ENCODE results near the gene TASP1. TPM values are rescaled to one million over a fixed set of nuclear protein-coding genes. Genes with fewer than 3 reads are reported as not detected.

TASP1 gene
- total RNA-seq, 1 donor from 2014 or later = 10.3 TPM

- H3K36me3 Mint-ChIP-seq (ENCODE audit: low read depth, unreplicated experiment) = peaks cover 1% of the 10 kb centered on the region
- no peak overlapping the region for H2AFZ ChIP-seq (ENCODE audit: low read depth, low read length)
- no peak overlapping the region for H3K4me2 ChIP-seq (ENCODE audit: low read length)
- no peak overlapping the region for H3K27ac ChIP-seq (ENCODE audit: low read depth, low read length)
- no peak overlapping the region for H3K9ac ChIP-seq (ENCODE audit: low read length)
- no peaks in the 10 kb centered on the region for H3K9me3 ChIP-seq (ENCODE audit: insufficient read depth, low read depth, low read length)
- no peaks in the 10 kb centered on the region for H3K27me3 ChIP-seq (ENCODE audit: insufficient read depth, low read length)
- no peak for FAIRE-seq
- no peak for DNase-seq (ENCODE audit: low read depth)
- H3K4me1 ChIP-seq (ENCODE audit: insufficient read depth, low read length) = no peaks in the 10 kb centered on the region
- no peak overlapping the region for H3K4me3 Mint-ChIP-seq (ENCODE audit: unreplicated experiment)
- no peaks in the 10 kb centered on the region for H3K36me3 ChIP-seq (ENCODE audit: insufficient read depth, low read length)
- H3K79me2 ChIP-seq (ENCODE audit: insufficient read depth, low read length) = no peaks in the 10 kb centered on the region
- H3K4me1 Mint-ChIP-seq (ENCODE audit: low read depth, unreplicated experiment) = no peaks in the 10 kb centered on the region
- no peak overlapping the region for H3K27ac Mint-ChIP-seq (ENCODE audit: unreplicated experiment)
- peaks cover 14% of the 10 kb centered on the region for H3K9me3 Mint-ChIP-seq (ENCODE audit: unreplicated experiment)
- no peak overlapping the region for H3K4me3 ChIP-seq (ENCODE audit: insufficient read depth, low read depth, low read length)
- no peaks in the 10 kb centered on the region for H4K20me1 ChIP-seq (ENCODE audit: insufficient read depth, low read length)
- no peaks in the 10 kb centered on the region for H3K27me3 Mint-ChIP-seq (ENCODE audit: low read depth, unreplicated experiment)
- no peak for TF ChIP-seq CTCF (IDR thresholded peaks at IDR 0.05; ENCODE audit: insufficient read depth, low read depth, low read length)
- no peak for TF ChIP-seq EZH2 (IDR thresholded peaks at IDR 0.05; ENCODE audit: insufficient read depth, low read length)
These were observed 265.3 kb downstream of the TASP1 start for GRCh38 chr20:13373400-13373799.

GRCh38 chr20:13364278-13365170 lies 274.2 kb downstream of the TASP1 start:
- no peaks in the 10 kb centered on the region for H3K27me3 Mint-ChIP-seq (ENCODE audit: low read depth, unreplicated experiment)
- FAIRE-seq = no peak
- no peaks in the 10 kb centered on the region for H3K4me1 ChIP-seq (ENCODE audit: insufficient read depth, low read length)

More at GRCh38 chr20:13364278-13365170, 274.2 kb downstream of the TASP1 start:
- TF ChIP-seq EZH2 (IDR thresholded peaks at IDR 0.05; ENCODE audit: insufficient read depth, low read length) (no peak), CTCF (IDR thresholded peaks at IDR 0.05; ENCODE audit: insufficient read depth, low read depth, low read length) (no peak)
- Histone ChIP-seq H3K36me3 (ENCODE audit: insufficient read depth, low read length) (no peaks in the 10 kb centered on the region), H2AFZ (ENCODE audit: low read depth, low read length) (no peak overlapping the region), H4K20me1 (ENCODE audit: insufficient read depth, low read length) (no peaks in the 10 kb centered on the region), H3K79me2 (ENCODE audit: insufficient read depth, low read length) (no peaks in the 10 kb centered on the region), H3K27me3 (ENCODE audit: insufficient read depth, low read length) (no peaks in the 10 kb centered on the region), H3K4me2 (ENCODE audit: low read length) (no peak overlapping the region), H3K27ac (ENCODE audit: low read depth, low read length) (no peak overlapping the region), H3K4me3 (ENCODE audit: insufficient read depth, low read depth, low read length) (no peak overlapping the region), H3K9ac (ENCODE audit: low read length) (no peak overlapping the region), H3K9me3 (ENCODE audit: insufficient read depth, low read depth, low read length) (no peaks in the 10 kb centered on the region)
- DNase-seq (ENCODE audit: low read depth) = no peak
- Mint-ChIP-seq H3K4me3 (ENCODE audit: unreplicated experiment) (no peak overlapping the region), H3K27ac (ENCODE audit: unreplicated experiment) (no peak overlapping the region), H3K36me3 (ENCODE audit: low read depth, unreplicated experiment) (no peaks in the 10 kb centered on the region), H3K4me1 (ENCODE audit: low read depth, unreplicated experiment) (no peaks in the 10 kb centered on the region), H3K9me3 (ENCODE audit: unreplicated experiment) (no peaks in the 10 kb centered on the region)
